HG03175 (cell line): ENCODE measurements around the gene BMP4.

Experiments
- ATAC-seq: cut with Tn5 transposase; IDR thresholded peaks from one replicate; pipeline ENCODE4 v1.9.1; 2021; ENCODE audit warnings: mild to moderate bottlenecking, moderate library complexity; ENCODE audit not compliant: unreplicated experiment

Gene BMP4

GRCh38 chr14:53947094-53947445 is 9.6 kb downstream of the BMP4 start:
- no peak for ATAC-seq

- no peak for ATAC-seq
Observed at GRCh38 chr14:53946404-53947093, 10.1 kb downstream of the BMP4 start.

DNA sequence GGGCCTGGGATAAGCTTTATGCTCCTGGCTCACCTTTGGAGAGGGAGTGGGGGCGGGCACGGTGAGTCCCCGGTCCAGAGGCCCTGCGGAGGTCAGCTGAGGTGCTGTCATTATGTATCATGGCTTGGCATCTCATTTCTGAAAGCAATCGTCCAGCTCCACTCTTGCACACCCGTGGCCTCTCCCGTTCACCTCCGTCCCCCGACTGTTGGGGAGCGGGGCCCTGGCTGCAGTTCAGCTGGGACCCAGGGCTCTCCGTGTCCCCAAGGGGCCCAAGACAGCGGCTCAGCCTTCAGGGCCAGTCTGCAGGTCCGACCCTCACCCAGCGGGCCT is 10.6 kb downstream of the BMP4 start:
- ATAC-seq, result no peak

DNA sequence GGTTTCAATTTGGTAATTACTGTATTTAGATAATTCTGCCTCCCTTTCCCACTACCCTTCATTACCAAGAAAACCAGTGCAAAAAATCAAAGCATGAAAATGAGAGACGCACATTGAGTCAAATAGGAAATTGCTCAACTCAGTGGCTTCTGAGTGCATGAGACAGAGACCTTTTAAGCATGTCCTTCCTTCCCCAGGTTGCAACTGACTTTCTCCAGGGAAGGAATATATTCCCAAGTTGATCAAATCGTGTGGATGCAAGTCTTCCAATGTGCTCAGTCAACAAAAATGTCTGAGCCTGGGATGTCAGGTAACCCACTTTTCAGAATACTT is 12.9 kb downstream of the BMP4 start:
- ATAC-seq, result no peak

DNA sequence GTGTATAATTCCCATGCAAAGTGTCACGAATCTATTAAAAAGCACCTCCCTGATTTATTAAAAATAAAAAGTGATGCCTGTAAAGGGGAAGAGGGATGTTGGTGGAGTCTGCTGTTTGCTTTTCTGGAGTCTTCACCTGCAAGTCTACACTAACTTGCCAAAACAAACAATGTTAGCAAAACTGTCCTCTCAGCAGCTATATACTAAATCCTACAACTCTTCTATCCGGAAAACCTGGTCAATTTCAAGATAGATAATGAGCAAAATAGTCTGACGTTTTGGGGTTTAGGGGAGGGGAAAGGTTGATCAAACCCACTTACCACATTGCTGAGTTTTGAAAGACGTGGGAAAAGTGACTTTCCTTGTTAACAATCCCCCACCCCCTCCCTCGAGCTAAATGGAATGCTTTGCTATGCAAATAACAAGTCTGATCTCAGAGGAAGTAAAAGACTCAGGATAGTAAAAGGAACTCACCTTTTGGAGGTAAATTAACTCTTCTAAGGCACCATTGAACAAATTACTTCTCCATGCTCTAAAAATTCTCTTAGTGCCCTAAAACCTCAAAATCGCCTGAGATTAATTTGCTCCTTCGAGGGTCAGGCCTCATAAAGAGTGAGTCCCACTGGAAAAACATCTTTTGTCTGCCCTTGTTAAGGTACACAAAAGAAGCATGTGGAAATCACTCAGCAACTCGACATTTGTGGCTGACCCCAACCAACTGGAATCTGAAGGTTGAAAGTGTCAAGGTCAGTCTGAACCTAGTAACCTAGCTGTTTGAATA is 13.5 kb downstream of the BMP4 start:
- no peak for ATAC-seq

DNA sequence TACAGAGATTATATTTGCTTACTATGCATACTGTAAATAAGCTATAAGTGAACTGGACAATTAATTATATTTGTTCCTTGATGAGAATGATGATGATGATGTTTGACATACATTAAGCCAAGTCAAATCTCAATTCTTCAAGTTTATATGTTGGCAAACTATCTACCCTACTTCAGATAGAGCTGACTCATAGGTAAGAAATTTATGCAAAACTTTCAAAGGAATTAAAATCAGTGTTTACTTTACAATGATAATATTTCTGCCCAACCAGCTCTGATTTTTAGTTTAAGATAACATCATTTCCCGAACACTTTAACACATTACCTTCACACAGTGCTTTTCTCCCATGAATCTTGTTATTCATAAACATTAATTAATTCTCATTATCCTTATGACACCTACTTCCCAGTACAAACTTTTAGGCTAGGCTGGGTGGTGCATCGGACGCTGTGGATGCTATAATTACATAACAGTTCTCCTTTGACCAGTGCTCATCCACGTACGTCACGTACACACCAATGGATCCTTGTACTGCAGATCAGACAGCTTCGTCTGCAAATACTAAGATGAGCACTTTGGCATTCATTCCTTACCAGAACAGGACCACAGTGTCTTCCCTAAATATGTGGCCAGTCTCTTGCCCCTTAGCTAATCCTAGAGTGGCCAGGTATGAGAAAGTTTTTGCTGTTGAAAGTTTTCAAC is 18.3 kb downstream of the BMP4 start:
- ATAC-seq, result no peak

DNA sequence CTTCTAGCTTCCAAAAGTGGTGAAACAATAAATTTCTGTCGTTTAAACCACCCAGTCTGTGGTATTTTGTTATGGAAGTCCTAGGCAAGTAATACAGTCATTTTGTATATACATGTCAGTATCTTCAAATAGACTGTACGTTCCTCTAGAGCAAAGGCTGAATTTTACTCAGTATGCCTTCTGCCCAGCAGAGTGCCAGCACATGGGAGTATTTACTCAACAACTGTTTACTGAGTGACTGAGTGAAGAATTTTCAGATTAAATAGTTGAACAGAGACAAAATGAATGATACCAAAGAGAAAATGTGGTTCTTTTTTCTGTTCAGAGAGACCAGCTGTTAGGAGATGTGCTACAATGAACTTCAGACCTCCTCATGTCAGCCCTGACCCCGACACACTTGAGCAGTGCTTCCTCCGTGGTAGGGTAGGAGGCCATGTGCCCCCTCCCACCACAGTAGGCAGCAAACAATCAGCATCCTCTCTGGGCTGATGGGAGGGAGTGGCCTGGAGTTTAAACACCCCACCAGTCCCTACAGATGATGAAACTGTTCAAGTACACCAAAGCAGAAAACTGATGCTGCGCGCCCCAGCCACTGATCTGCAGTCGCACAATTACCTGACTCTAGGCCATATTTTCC is 21.7 kb downstream of the BMP4 start:
- no peak for ATAC-seq

GRCh38 chr14:53932966-53933365 is 23.7 kb downstream of the BMP4 start:
- no peak for ATAC-seq

DNA sequence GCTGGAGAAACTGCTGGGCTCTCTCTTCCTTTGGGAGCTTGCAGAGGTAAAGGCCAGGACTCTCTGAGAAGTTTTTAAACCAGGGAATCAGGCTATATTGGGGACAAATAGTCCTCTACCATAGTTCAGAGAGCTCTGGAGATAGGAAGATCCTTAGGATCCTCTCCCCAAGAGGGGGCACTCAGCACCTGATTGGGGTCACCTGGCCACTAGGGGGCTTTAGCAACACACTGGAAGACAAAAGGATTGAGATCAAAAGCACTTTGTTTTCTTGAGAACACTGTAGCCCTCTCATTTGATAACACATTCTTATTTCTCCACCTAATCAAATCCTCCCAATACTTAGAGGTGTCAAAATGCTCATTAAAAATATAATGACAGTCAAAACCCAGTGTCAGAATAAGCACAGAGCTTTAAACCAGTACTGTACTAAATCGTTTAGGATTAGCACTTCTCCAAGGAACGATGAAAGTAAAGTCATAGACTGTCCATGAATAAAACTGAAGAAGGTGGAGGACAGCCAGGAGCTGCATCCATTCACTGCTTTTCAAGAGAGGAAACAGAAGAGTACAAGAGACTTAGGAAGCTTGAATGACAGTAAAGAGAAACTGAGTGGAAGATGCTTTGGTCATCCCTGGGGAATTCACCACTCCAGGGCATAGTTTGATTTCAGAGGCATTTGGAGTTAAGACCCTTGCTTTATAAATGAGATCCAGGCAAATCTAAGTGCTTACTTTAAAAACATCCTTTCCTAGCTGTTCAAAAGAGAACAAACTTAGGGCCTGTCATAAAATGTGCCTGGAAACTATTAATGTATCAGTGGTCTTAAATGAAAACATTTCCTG is 26.5 kb downstream of the BMP4 start:
- ATAC-seq, result no peak

DNA sequence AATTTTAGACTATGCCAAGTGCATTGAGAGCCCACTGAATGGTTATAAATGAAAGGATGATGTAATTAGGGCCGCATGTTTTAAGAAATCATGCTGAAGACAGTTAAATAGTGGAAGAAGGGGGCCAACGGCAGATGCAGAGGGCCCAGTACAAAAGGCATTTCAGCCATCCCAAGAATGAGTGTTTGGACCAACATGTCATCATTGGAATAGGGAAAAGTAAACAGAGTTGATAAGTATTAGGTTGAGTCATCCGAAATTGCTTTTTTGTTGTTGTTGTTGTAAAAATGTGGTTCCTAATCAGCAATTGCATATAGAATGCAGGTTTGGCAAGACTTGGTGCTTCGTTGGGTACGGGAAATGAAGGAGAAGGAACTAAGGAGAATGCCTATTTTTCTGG is 29.5 kb downstream of the BMP4 start:
- ATAC-seq, result no peak

DNA sequence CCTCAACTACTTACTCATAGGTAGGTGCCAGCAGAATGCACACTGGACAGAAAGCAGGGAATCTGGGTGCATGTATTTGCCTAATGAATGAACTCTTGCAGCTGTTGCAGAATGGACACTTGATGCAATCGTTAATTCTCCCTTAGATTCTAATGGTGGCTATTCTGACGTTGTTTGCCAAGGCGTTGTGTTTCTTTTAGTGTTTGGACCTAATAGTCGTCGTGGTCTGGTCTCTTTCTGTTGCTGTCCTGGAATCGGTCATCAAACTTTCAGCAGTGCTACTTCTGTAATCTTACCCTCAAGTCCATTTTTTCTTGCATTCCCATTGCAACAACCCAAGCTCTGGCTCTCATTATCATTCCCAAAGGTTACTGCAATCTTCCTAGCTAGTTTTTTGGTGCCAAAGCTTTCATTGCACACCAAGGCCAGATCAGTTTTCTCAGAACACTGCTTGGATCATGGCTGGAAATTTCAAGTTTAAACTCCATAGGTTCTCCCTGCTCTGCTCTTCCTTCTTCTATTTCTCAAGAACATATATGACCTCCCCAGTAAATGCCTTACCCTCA is 31.3 kb downstream of the BMP4 start:
- no peak for ATAC-seq

- no peak for ATAC-seq
Observed at GRCh38 chr14:53924753-53925152, 31.9 kb downstream of the BMP4 start.

DNA sequence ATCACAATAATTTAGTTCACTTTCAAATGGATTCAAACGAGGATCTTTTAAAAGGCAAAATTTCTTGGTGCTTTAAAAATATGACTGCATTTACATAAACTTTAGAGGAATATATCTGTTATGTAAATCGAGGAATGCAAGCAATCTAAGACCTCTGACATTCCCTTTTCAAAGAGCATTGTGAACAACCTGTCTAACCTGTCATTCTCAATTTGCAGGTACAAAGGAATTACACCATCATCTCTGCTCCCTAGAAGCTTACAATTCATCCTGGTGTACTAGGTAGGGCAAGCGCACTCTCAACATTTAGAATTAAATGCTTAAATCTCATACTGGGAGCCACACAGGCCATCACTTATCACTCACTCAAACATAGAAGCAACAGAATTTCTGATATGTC is 35.6 kb downstream of the BMP4 start:
- no peak for ATAC-seq

DNA sequence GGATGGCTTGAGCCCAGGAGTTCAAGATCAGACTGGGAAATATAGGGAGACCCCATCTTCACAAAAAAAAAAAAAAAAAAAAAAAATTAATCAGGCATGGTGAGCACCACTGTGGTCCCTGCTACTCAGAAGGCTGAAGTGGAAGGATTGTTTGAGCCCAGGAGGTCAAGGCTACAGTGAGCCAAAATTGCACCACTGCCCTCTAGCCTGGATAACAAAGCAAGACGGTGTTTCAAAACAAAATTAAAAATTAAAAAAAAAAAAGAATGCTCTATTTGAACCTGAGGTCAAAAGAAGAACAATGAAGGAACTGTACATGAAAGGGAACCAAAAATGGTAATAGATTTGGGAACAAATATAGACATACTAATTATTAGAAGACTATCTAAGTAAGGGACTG is 40.4 kb downstream of the BMP4 start:
- ATAC-seq, result no peak

DNA sequence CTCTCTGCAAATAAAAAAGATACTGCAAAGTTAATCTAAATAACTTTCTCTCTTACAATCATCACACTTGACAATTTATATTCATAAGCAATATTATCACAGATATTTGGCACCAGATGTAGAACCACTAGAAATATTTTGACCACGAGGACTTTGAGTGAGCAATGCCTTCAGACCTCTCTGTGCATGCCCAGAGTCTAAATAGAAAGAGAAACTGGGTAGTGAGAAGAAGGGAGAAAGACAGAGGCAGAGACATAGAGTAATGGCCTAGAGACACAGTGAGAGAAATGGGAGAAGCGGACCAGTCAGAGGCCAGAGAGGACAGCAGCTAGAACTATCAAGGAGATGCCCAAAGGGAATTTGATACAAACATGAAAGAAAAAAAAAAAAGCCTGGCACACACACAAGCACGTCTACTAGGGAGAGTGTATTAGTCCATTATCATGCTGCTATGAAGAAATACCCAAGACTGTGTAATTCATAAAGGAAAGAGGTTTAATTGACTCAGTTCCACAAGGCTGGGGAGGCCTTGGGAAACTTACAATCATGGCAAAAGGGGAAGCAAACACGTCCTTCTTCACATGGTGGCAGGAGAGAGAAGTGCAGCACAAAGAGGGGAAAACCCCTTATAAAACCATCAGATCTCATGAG is 41.1 kb downstream of the BMP4 start:
- no peak for ATAC-seq

DNA sequence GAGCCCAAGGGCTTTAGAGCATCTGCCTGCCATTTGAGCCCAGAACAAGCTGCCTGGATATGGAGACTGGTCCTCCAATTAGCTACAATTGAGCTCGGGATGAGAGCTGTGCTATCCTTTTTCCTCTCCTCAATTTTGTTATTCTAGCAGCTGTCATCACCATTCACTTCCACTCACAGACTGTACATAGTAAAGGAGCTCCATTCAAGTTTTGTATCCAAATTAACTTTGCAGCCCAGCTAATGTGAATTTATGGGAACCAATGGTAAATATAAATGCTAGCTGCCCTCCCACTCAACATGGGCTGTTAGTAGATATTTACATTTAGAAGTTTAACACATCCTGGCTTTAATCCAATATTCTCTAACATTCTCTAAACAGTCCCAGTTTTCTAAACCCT is 44.6 kb downstream of the BMP4 start:
- ATAC-seq, result no peak

DNA sequence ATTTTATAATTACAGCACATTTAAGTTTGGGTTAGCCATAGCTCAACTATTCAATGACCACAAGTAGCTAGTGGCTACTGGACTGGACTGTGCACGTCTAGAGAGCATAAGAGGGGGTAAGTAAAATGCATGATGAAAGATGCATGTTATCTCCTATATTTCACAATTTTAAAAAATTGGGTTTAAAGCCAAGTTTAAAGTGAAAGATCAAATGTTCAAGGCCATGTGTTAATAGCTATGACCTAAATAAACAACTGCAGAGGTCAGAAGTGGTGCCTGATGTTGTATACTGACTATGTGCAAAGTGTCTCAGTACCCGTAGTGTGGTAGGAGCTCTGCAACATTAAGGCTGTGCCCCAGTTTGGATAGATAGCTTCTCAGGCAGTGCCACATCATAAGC is 48.2 kb downstream of the BMP4 start:
- no peak for ATAC-seq

DNA sequence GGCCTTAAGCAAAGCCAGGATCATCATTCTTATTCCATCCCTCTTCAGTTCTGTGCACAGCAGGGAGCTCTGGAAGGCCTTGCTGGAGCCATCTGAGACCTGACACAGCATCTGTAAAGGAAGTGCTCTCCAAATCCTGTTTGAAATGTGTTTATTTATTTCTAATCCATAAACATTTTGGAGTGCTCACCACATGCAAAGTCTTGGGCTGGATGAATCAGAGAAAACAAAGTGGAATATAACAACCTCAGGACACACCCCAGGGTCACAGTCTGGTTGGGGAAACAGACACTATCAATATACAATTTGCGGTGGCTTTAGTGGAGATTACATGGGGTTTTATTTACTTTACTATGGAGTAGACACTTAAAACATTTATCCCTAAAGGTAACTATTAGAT is 54.3 kb downstream of the BMP4 start:
- ATAC-seq, result no peak

GRCh38 chr14:53900499-53900898 is 56.1 kb downstream of the BMP4 start:
- ATAC-seq, result no peak
